Activated gamma-delta T cell treated with Interleukin-2 at 50 U/mL for 16 hours (primary cell): Measurements from ENCODE around the gene TMEM143.
"Not testable (repeated sequence)": the region's sequence is repeated elsewhere in the genome, so short reads cannot be mapped to it uniquely, and the experiment has no call there.

Source experiments
- DNase-seq: peaks from one replicate; pipeline ENCODE4 v3.0.0-alpha.2; 2020

The TMEM143 gene

GRCh38 chr19:48363810-48364597, at the start of gene TMEM143, which contains the start of gene SYNGR4:
TMEM143 (minus strand) TSS chr19:48363940; CDS start chr19:48363920, 20 bp downstream.
SYNGR4 (plus strand) TSS chr19:48364367; CDS start chr19:48365843, 1,476 bp downstream.
- DNase-seq: peak; percentile 98

DNA sequence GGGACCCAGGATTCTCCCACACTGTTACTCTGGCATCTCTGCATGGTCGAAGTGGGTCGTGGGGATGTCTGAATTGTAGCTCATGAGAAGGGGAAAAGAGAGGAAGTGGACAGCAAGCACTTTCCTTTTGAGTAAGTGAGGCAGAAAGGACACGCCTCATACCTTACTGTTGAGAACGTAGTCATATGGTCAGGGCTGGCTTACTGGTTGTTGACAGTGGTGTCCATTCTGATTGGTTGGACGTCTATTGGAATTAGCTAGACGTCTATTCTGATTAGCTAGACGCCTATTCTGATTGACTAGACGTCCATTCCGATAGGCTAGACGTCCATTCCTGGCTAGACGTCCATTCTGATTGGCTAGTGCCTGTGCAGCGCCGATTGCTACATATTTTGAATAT, 42.1 kb upstream of the TMEM143 start:
- DNase-seq: no peak

DNA sequence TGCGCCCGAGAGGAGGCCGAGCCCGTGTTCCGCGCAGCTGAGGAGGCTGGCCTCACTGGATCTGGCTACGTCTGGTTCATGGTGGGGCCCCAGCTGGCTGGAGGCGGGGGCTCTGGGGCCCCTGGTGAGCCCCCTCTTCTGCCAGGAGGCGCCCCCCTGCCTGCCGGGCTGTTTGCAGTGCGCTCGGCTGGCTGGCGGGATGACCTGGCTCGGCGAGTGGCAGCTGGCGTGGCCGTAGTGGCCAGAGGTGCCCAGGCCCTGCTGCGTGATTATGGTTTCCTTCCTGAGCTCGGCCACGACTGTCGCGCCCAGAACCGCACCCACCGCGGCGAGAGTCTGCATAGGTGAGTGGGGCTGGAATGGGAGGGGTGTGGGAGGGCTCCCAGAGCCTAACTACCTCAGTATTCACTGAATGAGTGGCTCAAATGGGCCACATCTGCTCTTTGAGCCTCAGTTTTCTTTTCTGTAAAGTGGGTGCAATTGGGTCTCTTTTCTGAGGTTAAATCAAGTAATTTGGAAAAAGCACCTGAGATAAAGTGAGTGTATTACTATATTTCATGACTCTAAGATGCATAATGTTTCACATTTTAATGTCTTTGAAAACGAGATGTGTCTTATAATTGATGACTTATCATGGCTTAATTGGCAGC, 41.4 kb upstream of the TMEM143 start:
- DNase-seq: no peak

GRCh38 chr19:48403606-48404005, 39.9 kb upstream of the TMEM143 start:
- peak; percentile 36 for DNase-seq

DNA sequence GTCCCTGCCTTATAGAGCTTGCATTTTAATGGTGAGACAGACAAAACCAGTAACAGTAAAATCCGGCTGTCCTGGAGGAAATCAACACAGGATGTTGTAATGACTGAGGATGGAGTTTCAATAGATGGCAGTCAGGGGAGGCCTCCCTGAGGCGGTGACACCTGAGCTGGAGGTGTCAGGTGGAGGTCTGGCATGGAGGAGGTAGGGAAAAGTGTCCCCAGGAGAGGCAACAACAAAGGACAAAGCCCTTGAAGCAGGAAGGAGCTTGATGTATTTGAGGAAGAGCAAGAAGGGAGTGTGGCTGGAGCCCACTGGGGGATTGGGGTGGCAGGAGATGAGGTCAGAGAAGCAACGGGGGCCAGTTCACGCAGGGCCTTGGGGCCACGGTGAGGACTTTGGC, 37.5 kb upstream of the TMEM143 start:
- DNase-seq: no peak

GRCh38 chr19:48400018-48400742, 36.4 kb upstream of the TMEM143 start:
- no peak for DNase-seq

DNA sequence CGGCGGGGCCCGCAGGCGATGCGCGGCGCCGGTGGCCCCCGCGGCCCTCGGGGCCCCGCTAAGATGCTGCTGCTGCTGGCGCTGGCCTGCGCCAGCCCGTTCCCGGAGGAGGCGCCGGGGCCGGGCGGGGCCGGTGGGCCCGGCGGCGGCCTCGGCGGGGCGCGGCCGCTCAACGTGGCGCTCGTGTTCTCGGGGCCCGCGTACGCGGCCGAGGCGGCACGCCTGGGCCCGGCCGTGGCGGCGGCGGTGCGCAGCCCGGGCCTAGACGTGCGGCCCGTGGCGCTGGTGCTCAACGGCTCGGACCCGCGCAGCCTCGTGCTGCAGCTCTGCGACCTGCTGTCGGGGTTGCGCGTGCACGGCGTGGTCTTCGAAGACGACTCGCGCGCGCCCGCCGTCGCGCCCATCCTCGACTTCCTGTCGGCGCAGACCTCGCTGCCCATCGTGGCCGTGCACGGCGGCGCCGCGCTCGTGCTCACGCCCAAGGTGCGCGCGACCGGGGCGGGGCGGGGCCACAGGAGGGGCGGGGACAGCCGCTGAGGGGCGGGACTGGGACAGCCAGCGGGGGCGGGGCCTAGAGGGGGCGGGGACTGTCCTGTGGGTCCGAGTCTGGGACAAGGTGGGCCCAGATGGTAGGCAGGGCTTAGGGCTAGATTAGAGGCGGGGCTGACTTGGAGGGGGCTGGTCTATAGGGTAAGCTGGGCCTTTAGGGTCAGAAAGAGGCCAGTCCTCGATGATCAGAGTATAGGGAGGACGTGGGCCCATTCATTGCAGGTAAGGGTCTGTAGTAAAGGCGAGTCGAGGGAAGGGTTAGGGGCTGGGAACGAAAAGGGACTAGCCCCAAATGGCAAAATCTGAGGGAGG, 34.9 kb upstream of the TMEM143 start:
- DNase-seq: peak; percentile 82

DNA sequence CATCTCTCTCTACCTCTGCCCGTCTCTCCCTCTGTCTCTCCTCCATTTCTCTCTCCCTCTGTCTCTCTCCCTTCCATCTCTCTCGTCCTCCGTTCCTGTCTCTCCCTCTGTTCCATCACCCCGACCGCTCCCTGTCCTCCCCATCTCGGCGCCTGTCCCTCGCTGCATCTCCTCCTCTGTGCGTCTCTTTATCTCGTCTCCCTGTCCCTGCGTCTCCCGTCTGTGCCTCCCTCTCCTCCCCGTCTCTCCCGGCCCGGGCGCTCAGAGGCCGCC, 34.3 kb upstream of the TMEM143 start:
- no peak for DNase-seq

DNA sequence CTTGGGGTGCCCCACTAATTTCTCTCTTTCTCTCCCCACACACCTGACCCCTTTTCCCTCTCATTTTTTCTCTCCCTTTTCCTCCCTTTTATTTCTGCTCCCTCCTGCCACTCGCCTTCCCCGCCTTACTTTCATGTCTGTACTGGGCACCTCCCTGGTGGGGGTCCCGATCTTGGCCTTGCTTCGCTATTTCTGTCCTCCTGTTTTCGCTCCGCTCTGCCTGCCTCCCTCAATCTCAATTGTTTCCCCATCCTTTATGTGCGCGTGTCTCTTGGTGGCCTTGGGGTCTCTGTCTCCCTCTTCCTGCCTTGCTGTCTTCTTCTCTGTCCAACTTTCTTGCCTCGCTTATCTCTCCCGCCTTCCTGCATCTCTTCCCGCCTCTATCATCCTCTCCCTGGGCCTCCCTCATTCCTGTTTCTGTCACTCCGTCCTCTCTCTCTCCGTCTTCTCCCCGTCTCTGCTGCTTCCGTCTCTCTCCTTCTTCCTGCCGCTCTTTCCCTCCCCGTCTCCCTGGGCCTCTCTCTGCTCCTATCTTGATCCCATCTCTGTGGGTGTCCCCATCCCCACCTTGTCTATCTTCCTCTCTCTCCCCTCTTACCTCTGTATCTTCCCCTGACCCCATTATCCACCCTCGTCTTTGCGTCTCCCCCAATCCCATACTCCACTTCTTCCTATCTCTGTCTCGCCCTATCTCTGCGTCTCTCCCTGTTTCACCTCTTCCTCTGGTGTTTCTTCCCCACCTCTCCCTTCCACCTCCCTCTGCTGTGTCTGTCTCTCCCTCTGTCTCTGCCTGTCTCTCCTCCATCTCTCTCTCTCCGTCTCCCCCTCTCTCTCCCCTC, 33.7 kb upstream of the TMEM143 start:
- DNase-seq: no peak

- no peak for DNase-seq
Observed at GRCh38 chr19:48396824-48397176, 33.1 kb upstream of the TMEM143 start.

GRCh38 chr19:48396016-48396823, 32.5 kb upstream of the TMEM143 start:
- DNase-seq: no peak

- no peak for DNase-seq
Observed at GRCh38 chr19:48395499-48395898, 31.8 kb upstream of the TMEM143 start.

DNA sequence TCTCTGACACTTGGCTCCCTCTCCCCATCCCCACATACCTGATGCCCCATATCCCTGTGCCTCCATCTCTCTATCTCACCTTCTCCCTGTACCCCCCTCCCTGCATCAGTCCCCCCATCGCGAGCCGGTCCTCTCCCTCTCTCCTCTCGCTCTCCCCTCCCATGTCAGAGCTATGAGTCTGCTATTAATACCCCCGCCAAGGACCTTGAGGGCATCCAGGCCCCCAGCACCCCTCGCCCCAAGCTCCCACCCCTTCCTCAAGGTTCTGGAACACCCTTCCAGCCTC, 31.4 kb upstream of the TMEM143 start:
- DNase-seq: no peak

- DNase-seq: no peak
Observed at GRCh38 chr19:48394331-48395169, 30.8 kb upstream of the TMEM143 start.

DNA sequence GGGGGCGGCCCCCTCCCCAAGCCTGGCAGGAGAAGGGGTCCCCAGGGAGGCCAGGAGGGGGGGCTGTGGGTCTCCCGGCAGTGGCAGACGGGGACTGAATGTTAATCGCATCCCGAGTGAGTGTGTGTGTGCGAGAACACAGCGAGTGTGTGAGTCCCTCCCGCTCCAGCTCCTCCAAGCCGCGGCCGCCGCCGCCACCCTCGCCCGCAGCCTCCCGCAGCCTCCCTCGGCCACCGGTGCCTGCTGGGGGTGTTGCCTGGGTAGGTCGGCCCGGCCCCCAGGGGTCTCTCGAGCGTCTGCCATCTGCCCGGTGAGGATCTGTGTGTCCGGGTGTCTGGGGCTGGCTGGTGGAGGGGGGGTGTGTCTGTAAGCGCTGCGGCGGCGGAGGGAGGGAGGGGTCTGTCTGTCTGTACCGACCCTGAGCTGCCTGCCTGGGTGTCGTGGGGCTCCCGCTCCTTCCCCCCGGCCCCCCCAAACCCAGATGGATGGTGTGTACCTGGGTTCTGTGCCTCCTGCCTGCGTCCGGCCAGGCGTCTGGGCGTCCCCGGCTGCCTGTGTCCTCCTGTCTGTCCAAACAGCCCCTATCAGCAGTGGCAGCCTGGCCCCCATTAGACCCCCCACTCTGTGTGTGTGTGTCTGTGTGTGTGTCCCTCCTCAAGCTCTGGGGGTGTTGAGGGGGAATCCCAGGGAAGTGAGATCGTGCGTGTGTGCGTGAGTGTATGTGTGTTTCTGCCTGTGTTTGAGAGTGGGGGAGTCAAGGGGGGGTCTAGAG, 30.0 kb upstream of the TMEM143 start, which contains the start of gene GRIN2D:
Gene GRIN2D (plus strand): TSS at position 110 of the 772 bp plus-strand sequence. CDS start 4,725 bp downstream, outside the sequence.
- DNase-seq: no peak

- DNase-seq: no peak
Observed at GRCh38 chr19:48392860-48393558, 29.3 kb upstream of the TMEM143 start.

GRCh38 chr19:48392006-48392344, 28.2 kb upstream of the TMEM143 start:
- DNase-seq: not testable (repeated sequence)

- peak; percentile 68 for DNase-seq
Observed at GRCh38 chr19:48391100-48392005, 27.6 kb upstream of the TMEM143 start, which contains the start of gene KDELR1. KDELR1 (minus strand) TSS chr19:48391551; CDS start chr19:48391358, 193 bp downstream.
